Gastrocnemius medialis (tissue), 4 donors: ENCODE data around the gene MSH3. TPM values are rescaled to one million over a fixed set of nuclear protein-coding genes. Genes with fewer than 3 reads are reported as not detected.

Experiments
- ATAC-seq, 2 donors: fragments of 150-250 bp; one replicate each; pipeline ENCODE4 v1.9.1; 2016
- DNase-seq, 2 donors: peaks; one replicate each; pipeline ENCODE4 v3.0.0-alpha.2; 2019
- H3K27ac ChIP-seq, 4 donors: fragments of 200-600 bp; sonication (generic); 1 replicate in 1 of 4; 2 replicates in 3 of 4; pipeline ENCODE4 v1.5.1; 2016 to 2018; ENCODE audit warnings: mild to moderate bottlenecking in 2 of 4, moderate library complexity in 1 of 4
- H3K27me3 ChIP-seq, 3 donors: fragments of 200-600 bp; sonication (generic) in 2 of 3; 1 replicate in 1 of 3; 2 replicates in 2 of 3; pipeline versions ENCODE4 v1.5.1 to v1.6.0; 2016 to 2019; ENCODE audit warnings: mild to moderate bottlenecking in 1 of 3, moderate library complexity in 1 of 3
- H3K36me3 ChIP-seq, 2 donors: fragments of 200-600 bp; sonication (generic) in 1 of 2; one replicate each; pipeline ENCODE4 v1.5.1; 2017 to 2018
- H3K4me1 ChIP-seq, 2 donors: fragments of 200-600 bp; sonication (generic) in 1 of 2; one replicate each; pipeline ENCODE4 v1.5.1; 2016 to 2017; ENCODE audit warnings: mild to moderate bottlenecking in 2 of 2
- H3K4me3 ChIP-seq, 4 donors: fragments of 200-600 bp; sonication (generic) in 3 of 4; 1 replicate in 1 of 4; 2 replicates in 3 of 4; pipeline ENCODE4 v1.5.1; 2016 to 2019; ENCODE audit warnings: mild to moderate bottlenecking in 2 of 4
- H3K9me3 ChIP-seq, 3 donors: fragments of 200-600 bp; sonication (generic) in 2 of 3; 1 replicate in 1 of 3; 2 replicates in 2 of 3; pipeline ENCODE4 v1.5.1; 2016 to 2019
- POLR2A ChIP-seq, 2 donors: fragments of 450-650 bp; IDR thresholded peaks; one replicate each; pipeline ENCODE4 v1.6.1; 2017; ENCODE audit warnings: antibody characterized with exemption in 2 of 2, mild to moderate bottlenecking in 2 of 2, moderate library complexity in 2 of 2
- in situ Hi-C, 4 donors: fragments of 200-750 bp; cut with MboI; loops; one replicate each; pipeline versions ENCODE4 v1.15.0 to v1.8.0; 2017; ENCODE audit warnings: low sequenced_read_pairs in 4 of 4
- intact Hi-C: fragments of 100-400 bp; cut with DNase I; formaldehyde crosslinking; loops from one replicate; pipeline ENCODE4 v1.15.1; 2023; ENCODE audit warnings: low total_unique reads
- total RNA-seq, 4 donors: library from RNA; depleted of rRNA; stranded (reverse); fragments of >200 nt; gene quantifications; one replicate each; pipeline versions ENCODE4 v1.1.0 to v1.2.3, GENCODE V29; 2016
- TF ChIP-seq, protein P1 (sequence below), 5 experiments: fragments of 450-650 bp in 3 of 5; fragments of 200-600 bp in 2 of 5; sonication (generic) in 2 of 5; IDR thresholded peaks in 4 of 5; conservative IDR thresholded peaks in 1 of 5; 1 replicate in 4 of 5; 2 replicates in 1 of 5; pipeline ENCODE4 v1.5.1; 2016 to 2019; ENCODE audit warnings: antibody characterized with exemption in 5 of 5, mild to moderate bottlenecking in 3 of 5, moderate library complexity in 3 of 5

The MSH3 gene
- total RNA-seq, 4 donors from 2014 or later: 5.8 to 10.4 (median 7.2) TPM

DNA sequence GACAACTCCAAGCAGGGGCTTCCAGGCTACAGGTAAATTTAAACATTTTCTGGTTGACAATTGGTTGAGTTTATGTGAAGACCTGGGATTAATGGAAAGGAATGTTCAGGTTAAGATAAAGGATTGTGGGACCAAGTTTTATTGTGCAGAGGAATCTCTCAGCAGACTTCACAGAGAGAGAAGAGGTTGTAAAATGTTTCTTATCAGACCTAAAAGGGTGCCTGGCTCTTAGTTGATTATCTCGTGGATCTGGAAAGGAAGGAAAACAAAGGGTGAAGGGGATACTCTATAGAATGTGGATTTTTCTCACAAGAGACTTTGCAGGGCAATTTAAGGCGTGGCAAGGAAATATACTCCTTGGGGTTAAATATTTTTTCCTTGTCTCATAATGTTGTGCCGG lies 209.3 kb downstream of the MSH3 start:
- DNase-seq: no peak
- in situ Hi-C loops: no loop called here
- no peak for ATAC-seq

DNA sequence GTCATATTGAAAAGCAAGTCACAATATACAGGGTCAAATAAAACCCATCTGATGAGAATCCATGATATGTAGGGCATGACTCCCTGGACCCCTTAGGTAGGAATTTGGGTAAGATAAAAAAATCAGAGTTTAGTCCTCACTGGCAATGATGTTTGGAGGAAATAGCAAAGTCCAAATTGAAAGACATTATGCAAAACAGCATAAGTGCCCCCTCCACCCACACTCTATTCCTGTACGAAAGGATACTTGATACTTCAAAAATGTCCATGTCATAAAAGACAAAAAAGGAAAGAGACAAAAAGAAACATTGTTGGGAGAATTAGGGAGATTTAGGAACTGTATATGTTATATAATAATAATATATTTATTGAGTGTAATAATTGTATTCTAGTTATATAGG lies 209.7 kb downstream of the MSH3 start:
- in situ Hi-C loops: no loop called here
- TF ChIP-seq POLR2A (IDR thresholded peaks at IDR 0.05): no peak
- no peak for DNase-seq
- Histone ChIP-seq H3K4me3 (no peak overlapping the region), H3K27me3 (no peaks in the 10 kb centered on the region), H3K36me3 (no peaks in the 10 kb centered on the region), H3K9me3 (no peaks in the 10 kb centered on the region), H3K4me1 (no peaks in the 10 kb centered on the region), H3K27ac (no peak overlapping the region)
- intact Hi-C loops: no loop called here
- ATAC-seq: no peak

More for the DNA sequence above, 209.3 kb downstream of the MSH3 start:
- Histone ChIP-seq H3K27ac (no peak overlapping the region), H3K36me3 (no peaks in the 10 kb centered on the region), H3K4me3 (no peak overlapping the region), H3K4me1 (no peaks in the 10 kb centered on the region), H3K27me3 (no peaks in the 10 kb centered on the region), H3K9me3 (no peaks in the 10 kb centered on the region)
- intact Hi-C loops: no loop called here
- TF ChIP-seq POLR2A (IDR thresholded peaks at IDR 0.05): no peak
- TF ChIP-seq, protein P1, sequence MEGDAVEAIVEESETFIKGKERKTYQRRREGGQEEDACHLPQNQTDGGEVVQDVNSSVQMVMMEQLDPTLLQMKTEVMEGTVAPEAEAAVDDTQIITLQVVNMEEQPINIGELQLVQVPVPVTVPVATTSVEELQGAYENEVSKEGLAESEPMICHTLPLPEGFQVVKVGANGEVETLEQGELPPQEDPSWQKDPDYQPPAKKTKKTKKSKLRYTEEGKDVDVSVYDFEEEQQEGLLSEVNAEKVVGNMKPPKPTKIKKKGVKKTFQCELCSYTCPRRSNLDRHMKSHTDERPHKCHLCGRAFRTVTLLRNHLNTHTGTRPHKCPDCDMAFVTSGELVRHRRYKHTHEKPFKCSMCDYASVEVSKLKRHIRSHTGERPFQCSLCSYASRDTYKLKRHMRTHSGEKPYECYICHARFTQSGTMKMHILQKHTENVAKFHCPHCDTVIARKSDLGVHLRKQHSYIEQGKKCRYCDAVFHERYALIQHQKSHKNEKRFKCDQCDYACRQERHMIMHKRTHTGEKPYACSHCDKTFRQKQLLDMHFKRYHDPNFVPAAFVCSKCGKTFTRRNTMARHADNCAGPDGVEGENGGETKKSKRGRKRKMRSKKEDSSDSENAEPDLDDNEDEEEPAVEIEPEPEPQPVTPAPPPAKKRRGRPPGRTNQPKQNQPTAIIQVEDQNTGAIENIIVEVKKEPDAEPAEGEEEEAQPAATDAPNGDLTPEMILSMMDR (IDR thresholded peaks at IDR 0.05 in 4 of 5, conservative IDR thresholded peaks at IDR 0.05 in 1 of 5): no peak

DNA sequence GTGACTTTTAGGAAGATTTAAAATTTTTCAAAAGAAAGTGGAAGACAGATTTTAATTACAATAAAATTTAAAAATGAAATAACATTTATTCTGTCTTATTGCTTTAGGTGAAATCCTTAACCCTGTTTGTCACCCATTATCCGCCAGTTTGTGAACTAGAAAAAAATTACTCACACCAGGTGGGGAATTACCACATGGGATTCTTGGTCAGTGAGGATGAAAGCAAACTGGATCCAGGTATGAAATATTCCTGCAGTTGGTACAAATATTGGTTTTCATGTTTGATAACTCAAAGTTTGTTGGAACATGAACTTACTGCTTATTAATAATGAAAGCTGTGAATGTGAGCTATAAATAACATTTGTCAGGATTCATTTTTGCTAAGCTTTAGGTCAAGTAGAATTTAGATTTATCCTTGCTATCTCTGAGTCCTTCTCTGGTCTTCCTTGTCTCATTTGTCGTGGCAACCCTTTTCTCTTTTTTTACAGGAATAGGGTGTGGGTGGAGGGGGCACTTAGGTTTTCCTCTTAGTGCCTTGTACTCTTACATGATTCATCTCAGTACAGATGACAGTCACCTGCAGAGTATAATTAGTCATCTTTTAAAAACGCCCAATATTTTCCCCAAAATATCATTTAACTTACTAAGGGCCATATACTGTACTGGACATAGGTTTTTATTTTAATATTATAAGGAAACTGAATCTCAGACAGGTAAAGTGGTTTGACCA lies 210.4 kb downstream of the MSH3 start:
- TF ChIP-seq POLR2A (IDR thresholded peaks at IDR 0.05): no peak
- TF ChIP-seq, protein P1 (IDR thresholded peaks at IDR 0.05 in 4 of 5, conservative IDR thresholded peaks at IDR 0.05 in 1 of 5): no peak
- ATAC-seq (no peak), DNase-seq (no peak)
- H3K9me3 ChIP-seq: no peaks in the 10 kb centered on the region
- no peak overlapping the region for H3K27ac ChIP-seq
- intact Hi-C loops: no loop called here
- no peaks in the 10 kb centered on the region for H3K4me1 ChIP-seq
- no peaks in the 10 kb centered on the region for H3K36me3 ChIP-seq
- no peaks in the 10 kb centered on the region for H3K27me3 ChIP-seq
- no peak overlapping the region for H3K4me3 ChIP-seq
- in situ Hi-C loops: no loop called here

DNA sequence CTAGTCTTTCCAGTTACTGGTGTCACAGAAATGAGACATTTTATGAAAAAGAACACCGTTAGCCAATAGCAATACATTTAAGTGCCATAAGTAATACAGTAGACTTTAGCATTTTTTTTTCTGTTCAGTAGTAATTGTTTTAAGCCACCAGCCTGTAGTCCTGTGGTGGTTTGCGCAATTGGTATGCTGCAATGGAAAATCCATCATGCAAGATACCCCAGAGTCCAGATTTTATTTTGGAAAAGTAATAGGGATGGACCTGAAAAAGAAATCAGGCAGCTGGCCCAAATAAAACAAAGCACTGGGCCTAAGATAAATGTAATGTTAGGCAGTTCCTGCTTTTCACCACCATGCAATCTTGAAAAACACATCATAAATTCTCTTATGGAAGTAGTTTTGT lies 211.1 kb downstream of the MSH3 start:
- H3K27me3 ChIP-seq: no peaks in the 10 kb centered on the region
- no peak for DNase-seq
- H3K36me3 ChIP-seq: no peaks in the 10 kb centered on the region
- TF ChIP-seq POLR2A (IDR thresholded peaks at IDR 0.05): no peak
- TF ChIP-seq, protein P1 (IDR thresholded peaks at IDR 0.05 in 4 of 5, conservative IDR thresholded peaks at IDR 0.05 in 1 of 5): no peak
- in situ Hi-C loops: no loop called here
- H3K4me3 ChIP-seq: no peak overlapping the region
- H3K9me3 ChIP-seq: no peaks in the 10 kb centered on the region
- H3K4me1 ChIP-seq: no peaks in the 10 kb centered on the region
- ATAC-seq: no peak
- no peak overlapping the region for H3K27ac ChIP-seq
- intact Hi-C loops: no loop called here

DNA sequence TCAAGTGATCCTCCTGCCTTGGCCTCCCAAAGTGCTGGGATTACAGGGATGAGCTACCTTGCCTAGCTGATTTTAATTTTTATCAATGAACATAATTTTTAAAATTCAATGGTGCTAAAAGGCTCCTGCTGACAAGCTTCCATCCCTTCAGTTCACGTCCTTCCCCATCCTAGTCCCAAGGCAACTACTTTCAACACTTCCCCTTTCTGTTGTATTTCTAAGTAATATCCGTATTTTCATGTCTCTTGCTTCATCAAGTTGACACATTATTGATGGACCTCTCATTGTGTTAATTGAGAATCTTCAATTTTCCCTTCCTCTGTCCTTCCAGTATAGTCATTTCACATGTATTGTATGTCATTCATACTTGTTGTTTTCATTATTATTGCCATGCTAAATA lies 211.9 kb downstream of the MSH3 start:
- TF ChIP-seq POLR2A (IDR thresholded peaks at IDR 0.05): no peak
- TF ChIP-seq, protein P1 (IDR thresholded peaks at IDR 0.05 in 4 of 5, conservative IDR thresholded peaks at IDR 0.05 in 1 of 5): no peak
- H3K27ac ChIP-seq: no peak overlapping the region
- no peaks in the 10 kb centered on the region for H3K9me3 ChIP-seq
- DNase-seq (no peak), ATAC-seq (no peak)
- in situ Hi-C loops: no loop called here
- H3K27me3 ChIP-seq: no peaks in the 10 kb centered on the region
- no peaks in the 10 kb centered on the region for H3K4me1 ChIP-seq
- no peaks in the 10 kb centered on the region for H3K36me3 ChIP-seq
- intact Hi-C loops: no loop called here
- H3K4me3 ChIP-seq: no peak overlapping the region
